ENCODE data around the gene OR10T2. TPM values are rescaled to one million over a fixed set of nuclear protein-coding genes. Genes with fewer than 3 reads are reported as not detected.

OR10T2 gene
- total RNA-seq, 2 experiments from 2014 or later = not detected

- CTCF ChIA-PET (ENCODE audit: unreplicated experiment) = no interaction called here
- Histone ChIP-seq H3K4me3 (ENCODE audit: low read depth, low read length, poor library complexity, severe bottlenecking) (no peak overlapping the region), H3K27ac (ENCODE audit: low read depth, low read length, poor library complexity, severe bottlenecking) (no peak overlapping the region), H3K9me3 (ENCODE audit: low read length) (no peaks in the 10 kb centered on the region), H3K79me2 (ENCODE audit: insufficient read depth, low read depth, low read length) (no peaks in the 10 kb centered on the region), H3K9me2 (ENCODE audit: insufficient read depth, low read length) (no peaks in the 10 kb centered on the region), H3K36me3 (ENCODE audit: insufficient read depth, low read length) (no peaks in the 10 kb centered on the region), H3K4me1 (ENCODE audit: insufficient read depth, low read length, poor library complexity, severe bottlenecking) (no peaks in the 10 kb centered on the region), H2AFZ (ENCODE audit: low read length) (no peak overlapping the region), H4K20me1 (ENCODE audit: insufficient read depth, low read length) (no peaks in the 10 kb centered on the region), H3K4me2 (ENCODE audit: low read length) (no peak overlapping the region)
- no peak for DNase-seq (ENCODE audit: low spot score)
- POLR2A ChIA-PET = interaction anchor here (0.6 to 0.7 kb wide), 2 partner anchors 66 to 152 kb away, joined by 3 read pairs; no protein-coding TSS in a partner anchor
- no peak for TF ChIP-seq EZH2phosphoT487 (IDR thresholded peaks at IDR 0.05; ENCODE audit: borderline replicate concordance, low read depth, low read length)
- TF ChIP-seq, protein P1, sequence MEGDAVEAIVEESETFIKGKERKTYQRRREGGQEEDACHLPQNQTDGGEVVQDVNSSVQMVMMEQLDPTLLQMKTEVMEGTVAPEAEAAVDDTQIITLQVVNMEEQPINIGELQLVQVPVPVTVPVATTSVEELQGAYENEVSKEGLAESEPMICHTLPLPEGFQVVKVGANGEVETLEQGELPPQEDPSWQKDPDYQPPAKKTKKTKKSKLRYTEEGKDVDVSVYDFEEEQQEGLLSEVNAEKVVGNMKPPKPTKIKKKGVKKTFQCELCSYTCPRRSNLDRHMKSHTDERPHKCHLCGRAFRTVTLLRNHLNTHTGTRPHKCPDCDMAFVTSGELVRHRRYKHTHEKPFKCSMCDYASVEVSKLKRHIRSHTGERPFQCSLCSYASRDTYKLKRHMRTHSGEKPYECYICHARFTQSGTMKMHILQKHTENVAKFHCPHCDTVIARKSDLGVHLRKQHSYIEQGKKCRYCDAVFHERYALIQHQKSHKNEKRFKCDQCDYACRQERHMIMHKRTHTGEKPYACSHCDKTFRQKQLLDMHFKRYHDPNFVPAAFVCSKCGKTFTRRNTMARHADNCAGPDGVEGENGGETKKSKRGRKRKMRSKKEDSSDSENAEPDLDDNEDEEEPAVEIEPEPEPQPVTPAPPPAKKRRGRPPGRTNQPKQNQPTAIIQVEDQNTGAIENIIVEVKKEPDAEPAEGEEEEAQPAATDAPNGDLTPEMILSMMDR (conservative IDR thresholded peaks at IDR 0.05; ENCODE audit: low read length) = no peak
- no TSS peak for BruUV-seq (replicated peaks)
- intact Hi-C loops (cut with micrococcal nuclease; ENCODE audit: unreplicated experiment) = no loop called here
Observed at GRCh38 chr1:158417586-158417985, 18.3 kb upstream of the OR10T2 start.

GRCh38 chr1:158414651-158415345 lies 15.5 kb upstream of the OR10T2 start:
- DNase-seq (ENCODE audit: low spot score) = no peak
- H3K79me2 ChIP-seq (ENCODE audit: insufficient read depth, low read depth, low read length) = no peaks in the 10 kb centered on the region
- no peak overlapping the region for H2AFZ ChIP-seq (ENCODE audit: low read length)
- H3K27ac ChIP-seq (ENCODE audit: low read depth, low read length, poor library complexity, severe bottlenecking) = no peak overlapping the region
- no peak for TF ChIP-seq EZH2phosphoT487 (IDR thresholded peaks at IDR 0.05; ENCODE audit: borderline replicate concordance, low read depth, low read length)
- TF ChIP-seq, protein P1 (conservative IDR thresholded peaks at IDR 0.05; ENCODE audit: low read length) = no peak
- H3K9me2 ChIP-seq (ENCODE audit: insufficient read depth, low read length) = no peaks in the 10 kb centered on the region
- H4K20me1 ChIP-seq (ENCODE audit: insufficient read depth, low read length) = no peaks in the 10 kb centered on the region
- BruUV-seq (replicated peaks) = no TSS peak
- no peaks in the 10 kb centered on the region for H3K36me3 ChIP-seq (ENCODE audit: insufficient read depth, low read length)
- H3K4me1 ChIP-seq (ENCODE audit: insufficient read depth, low read length, poor library complexity, severe bottlenecking) = no peaks in the 10 kb centered on the region
- ChIA-PET CTCF (ENCODE audit: unreplicated experiment) (no interaction called here), POLR2A (no interaction called here)
- no peak overlapping the region for H3K4me2 ChIP-seq (ENCODE audit: low read length)
- no peak overlapping the region for H3K4me3 ChIP-seq (ENCODE audit: low read depth, low read length, poor library complexity, severe bottlenecking)
- no peaks in the 10 kb centered on the region for H3K9me3 ChIP-seq (ENCODE audit: low read length)
- intact Hi-C loops (cut with micrococcal nuclease; ENCODE audit: unreplicated experiment) = no loop called here

DNA sequence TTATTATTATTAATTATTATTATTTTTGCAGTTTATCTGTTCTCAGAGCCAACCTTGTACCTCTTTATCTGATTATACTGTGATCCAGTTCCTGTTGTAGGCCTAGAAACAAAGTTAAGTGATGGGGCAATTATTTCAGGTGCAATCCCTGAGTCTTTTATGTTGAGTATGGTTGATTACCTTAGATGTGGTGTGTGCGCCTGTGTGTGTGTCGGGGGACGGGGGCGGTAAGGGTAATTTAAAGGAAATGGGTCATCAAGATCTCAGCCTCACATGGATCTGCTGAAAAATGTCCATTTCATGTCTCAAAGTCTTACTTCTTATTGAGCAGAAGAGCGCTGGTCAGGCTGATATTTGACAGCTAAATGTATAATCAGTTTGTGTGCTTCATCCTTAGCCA lies 7.8 kb upstream of the OR10T2 start:
- CTCF ChIA-PET (ENCODE audit: unreplicated experiment) = no interaction called here
- no peak overlapping the region for H3K4me2 ChIP-seq (ENCODE audit: low read length)
- H3K4me3 ChIP-seq (ENCODE audit: low read depth, low read length, poor library complexity, severe bottlenecking) = no peak overlapping the region
- no peaks in the 10 kb centered on the region for H3K9me2 ChIP-seq (ENCODE audit: insufficient read depth, low read length)
- H2AFZ ChIP-seq (ENCODE audit: low read length) = no peak overlapping the region
- POLR2A ChIA-PET = no interaction called here
- no peaks in the 10 kb centered on the region for H3K4me1 ChIP-seq (ENCODE audit: insufficient read depth, low read length, poor library complexity, severe bottlenecking)
- no peaks in the 10 kb centered on the region for H4K20me1 ChIP-seq (ENCODE audit: insufficient read depth, low read length)
- no peak for DNase-seq (ENCODE audit: low spot score)
- intact Hi-C loops (cut with micrococcal nuclease; ENCODE audit: unreplicated experiment) = no loop called here
- no peak overlapping the region for H3K27ac ChIP-seq (ENCODE audit: low read depth, low read length, poor library complexity, severe bottlenecking)
- H3K36me3 ChIP-seq (ENCODE audit: insufficient read depth, low read length) = no peaks in the 10 kb centered on the region
- H3K79me2 ChIP-seq (ENCODE audit: insufficient read depth, low read depth, low read length) = no peaks in the 10 kb centered on the region; the same call in 1 of the 2 replicates
- TF ChIP-seq EZH2phosphoT487 (IDR thresholded peaks at IDR 0.05; ENCODE audit: borderline replicate concordance, low read depth, low read length) = no peak
- TF ChIP-seq, protein P1 (conservative IDR thresholded peaks at IDR 0.05; ENCODE audit: low read length) = no peak
- no TSS peak for BruUV-seq (replicated peaks)
- no peaks in the 10 kb centered on the region for H3K9me3 ChIP-seq (ENCODE audit: low read length)
